GM19372 (cell line): ENCODE data around the gene SLC6A1.

Source experiments
- ATAC-seq: cut with Tn5 transposase; IDR thresholded peaks from one replicate; pipeline ENCODE4 v1.9.1; 2021; ENCODE audit warnings: mild to moderate bottlenecking, low read depth, moderate library complexity; ENCODE audit not compliant: unreplicated experiment

The SLC6A1 gene

GRCh38 chr3:11088066-11088465 is 95.5 kb downstream of the SLC6A1 start:
- no peak for ATAC-seq

- ATAC-seq, result no peak
Measured at GRCh38 chr3:11088831-11089230, 96.3 kb downstream of the SLC6A1 start.
